DMS79 (cell line): ENCODE data around the gene MYT1.
"Not testable (repeated sequence)": the region's sequence is repeated elsewhere in the genome, so short reads cannot be mapped to it uniquely, and the experiment has no call there.

ENCODE experiments used
- DNase-seq: peaks from one replicate; lab custom pipeline; 2025; lab: John Stamatoyannopoulos, UW

The MYT1 gene

DNA sequence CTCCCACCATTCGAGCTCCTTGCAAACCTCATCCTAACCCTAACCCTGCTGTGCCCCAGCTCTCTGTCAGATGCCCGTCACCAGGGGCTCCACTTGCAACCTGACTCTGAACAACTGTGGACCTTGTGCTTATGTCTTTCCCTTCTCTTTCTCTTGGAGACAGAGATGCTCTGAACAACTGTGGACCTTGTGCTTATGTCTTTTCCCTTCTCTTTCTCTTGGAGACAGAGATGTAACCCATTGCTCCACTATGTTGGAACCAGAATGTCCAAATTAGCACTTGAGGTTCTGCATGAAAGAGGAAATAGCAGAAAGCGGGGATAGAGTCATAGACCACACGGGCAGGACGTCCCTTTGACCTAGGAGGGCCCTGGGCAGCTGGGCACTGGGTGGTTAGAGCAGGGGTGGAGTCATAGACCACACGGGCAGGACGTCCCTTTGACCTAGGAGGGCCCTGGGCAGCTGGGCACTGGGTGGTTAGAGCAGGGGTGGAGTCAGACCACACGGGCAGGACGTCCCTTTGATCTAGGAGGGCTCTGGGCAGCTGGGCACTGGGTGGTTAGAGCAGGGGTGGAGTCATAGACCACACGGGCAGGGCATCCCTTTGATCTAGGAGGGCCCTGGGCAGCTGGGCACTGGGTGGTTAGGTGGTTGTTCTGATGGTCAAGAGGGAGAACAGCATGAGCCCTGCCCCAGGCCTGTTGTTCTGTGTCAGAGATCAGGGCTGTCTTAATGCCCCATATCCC is 113.5 kb downstream of the MYT1 start:
- no peak for DNase-seq

DNA sequence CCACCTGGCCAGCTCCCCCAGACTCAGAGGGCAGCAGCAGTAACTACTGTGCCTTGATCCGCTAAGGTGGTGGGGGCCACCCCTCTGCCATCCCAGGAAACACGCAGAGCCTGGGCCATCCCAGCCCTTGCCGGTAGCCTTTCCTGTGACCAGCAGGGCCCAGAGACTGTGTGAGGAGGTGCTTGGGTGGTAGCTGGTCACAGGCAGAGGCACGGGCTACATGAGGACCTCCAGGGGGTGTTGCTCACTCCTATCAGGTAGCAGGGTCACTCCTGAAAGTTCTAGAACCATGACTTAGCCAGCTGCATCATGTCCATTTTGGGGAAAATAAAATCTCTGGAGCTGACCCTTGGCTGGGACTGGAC is 114.0 kb downstream of the MYT1 start:
- no peak for DNase-seq

DNA sequence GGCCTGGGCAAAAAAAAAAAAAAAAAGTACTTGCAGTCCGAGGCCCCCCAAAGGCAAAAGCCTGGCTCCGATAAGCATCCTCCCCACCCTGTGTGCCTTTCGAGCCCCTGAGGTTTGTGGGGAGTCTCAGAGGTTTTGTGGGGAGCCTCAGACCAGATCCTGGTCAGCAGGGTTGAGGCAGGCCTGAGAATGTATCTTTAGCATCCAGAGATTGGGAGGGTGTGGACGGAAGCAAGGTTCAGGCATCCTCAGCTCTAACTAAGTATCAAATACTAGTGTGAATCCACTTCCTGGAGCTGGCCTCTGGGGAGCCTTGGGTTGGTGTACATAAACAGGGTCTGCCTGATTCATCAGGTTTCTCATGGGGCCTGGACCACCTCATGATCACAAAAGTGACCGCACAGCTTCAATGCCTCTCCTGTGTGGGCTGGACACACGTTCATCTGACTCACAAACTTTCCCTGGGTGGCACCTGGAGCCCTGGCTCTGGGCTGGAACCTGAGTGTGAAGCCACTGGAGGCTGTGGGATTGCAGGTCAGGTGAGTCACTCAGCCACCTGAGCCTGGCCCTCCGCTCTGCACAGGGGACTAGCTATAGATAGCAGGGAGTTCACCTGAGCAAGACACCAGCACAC is 115.7 kb downstream of the MYT1 start:
- no peak for DNase-seq

DNA sequence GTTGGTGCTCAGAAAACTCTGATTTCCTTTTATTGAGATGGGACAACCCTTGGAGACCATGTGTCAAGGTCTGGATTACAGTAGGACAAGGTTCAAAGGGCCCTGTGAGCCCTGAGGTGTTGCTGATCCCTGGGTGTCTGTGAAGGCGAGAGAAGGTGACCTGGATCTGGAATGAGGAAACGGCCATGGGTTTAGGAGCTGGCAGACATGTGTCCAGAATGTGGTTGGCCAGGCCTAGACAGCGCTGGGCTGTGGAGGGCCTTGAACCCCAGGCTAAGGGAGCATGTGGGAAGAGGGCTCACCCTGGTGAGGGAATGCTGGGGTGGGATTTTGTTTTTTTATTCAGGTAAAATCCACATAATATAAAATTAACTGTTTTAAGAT is 116.2 kb downstream of the MYT1 start:
- no peak for DNase-seq

DNA sequence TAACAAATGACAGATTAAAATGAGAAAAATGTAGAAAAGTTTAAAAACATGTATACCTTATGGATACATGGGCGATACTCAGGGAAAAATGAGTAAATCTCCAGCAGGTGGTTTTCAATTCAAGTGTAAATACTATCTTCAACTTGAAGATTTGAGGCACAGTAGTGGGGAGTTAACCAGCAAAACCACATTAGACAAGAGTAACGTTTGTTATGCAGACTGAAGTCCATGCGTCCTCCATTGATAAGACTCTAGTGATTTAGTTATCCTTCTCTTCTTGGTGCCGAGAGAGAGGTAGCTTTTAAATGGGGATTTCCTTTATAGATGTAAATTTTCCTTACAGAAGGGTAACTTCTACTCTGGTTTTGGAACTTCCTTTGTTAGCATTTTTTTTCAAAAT is 119.4 kb downstream of the MYT1 start:
- DNase-seq = no peak

DNA sequence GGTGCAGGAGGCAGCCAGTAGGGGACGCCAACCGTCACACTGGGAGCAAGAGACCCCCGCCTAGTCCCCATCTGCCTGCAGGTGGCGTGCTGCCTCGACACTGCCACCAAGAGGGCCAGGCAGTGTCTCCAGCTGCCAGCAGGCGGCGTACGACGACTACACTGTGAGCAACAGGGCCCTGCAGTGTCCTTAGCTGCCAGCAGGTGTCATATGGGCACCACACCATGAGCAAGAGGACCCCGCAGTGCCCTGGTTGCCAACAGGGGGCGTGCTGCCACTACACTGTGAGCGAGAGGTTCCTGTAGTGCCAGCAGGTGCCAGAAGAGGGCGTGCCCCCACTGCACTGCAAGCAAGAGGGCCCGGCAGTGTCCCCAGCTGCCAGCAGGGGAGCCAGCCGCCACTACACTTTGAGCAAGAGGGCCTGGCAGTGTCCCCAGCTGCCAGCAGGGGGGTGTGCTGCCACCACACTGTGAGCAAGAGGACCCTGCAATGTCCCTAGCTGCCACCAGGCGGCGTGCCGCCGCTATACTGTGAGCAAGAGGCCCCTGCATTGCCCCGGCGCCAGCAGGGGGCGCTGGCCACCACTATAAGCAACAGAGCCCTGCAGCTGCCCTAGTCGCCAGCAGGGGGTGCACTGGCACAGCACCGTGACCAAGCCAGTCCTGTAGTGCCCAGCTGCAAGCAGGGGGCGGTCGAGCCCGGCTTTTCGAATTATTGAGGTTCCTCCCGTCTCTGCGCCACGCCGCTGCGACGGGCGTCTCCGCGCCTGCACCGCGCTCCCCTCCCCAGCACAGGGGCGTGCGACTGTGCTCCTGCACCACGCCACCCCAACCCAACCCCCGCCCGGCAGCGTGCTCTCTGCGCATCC is 121.6 kb downstream of the MYT1 start:
- not testable (repeated sequence) for DNase-seq

DNA sequence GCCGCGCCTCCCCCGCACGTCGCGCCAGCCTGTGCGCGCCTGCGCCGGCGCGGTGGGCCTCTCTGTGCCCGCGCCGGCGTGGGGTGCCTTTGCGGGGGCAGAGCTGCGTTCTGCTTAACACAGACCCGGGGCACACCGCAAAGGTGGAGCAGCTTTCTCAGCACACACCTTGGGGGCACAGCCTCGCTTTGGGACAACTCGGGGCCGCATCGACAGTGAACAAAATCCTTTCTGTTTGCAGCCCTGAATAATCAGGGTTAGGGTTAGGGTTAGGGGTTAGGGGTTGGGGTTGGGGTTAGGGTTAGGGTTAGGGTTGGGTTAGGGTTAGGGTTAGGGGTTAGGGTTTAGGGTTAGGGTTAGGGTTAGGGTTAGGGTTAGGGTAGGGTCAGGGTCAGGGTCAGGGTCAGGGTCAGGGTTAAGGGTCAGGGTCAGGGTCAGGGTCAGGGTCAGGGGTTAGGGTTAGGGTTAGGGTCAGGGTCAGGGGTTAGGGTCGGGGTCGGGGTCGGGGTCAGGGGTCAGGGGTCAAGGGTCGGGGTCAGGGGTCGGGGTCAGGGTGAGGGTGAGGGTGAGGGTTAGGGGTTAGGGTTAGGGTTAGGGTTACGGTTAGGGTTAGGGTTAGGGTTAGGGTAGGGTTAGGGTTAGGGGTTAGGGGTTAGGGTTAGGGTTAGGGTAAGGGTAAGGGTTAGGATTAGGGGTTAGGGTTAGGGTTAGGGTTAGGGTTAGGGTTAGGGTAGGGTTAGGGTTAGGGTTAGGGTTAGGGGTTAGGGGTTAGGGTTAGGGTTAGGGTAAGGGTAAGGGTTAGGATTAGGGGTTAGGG is 122.4 kb downstream of the MYT1 start:
- not testable (repeated sequence) for DNase-seq

DNA sequence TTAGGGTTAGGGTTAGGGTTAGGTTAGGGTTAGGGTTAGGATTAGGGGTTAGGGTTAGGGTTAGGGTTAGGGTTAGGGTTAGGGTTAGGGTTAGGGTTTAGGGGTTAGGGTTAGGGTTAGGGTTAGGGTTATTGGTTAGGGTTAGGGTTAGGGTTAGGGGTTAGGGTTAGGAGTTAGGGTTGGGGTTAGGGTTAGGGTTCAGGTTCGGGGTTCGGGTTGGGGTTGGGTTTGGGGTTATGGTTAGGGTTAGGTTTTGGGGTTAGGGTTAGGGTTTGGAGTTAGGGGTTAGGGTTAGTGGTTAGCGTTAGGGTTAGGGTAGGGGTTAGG is 123.0 kb downstream of the MYT1 start:
- DNase-seq = not testable (repeated sequence)
